ENCODE results near the gene TBX10. TPM values are rescaled to one million over a fixed set of nuclear protein-coding genes. Genes with fewer than 3 reads are reported as not detected.

The TBX10 gene
- total and polyA plus RNA-seq, 2 experiments from 2014 or later = not detected

GRCh38 chr11:67667490-67668191 lies 28.1 kb upstream of the TBX10 start:
- Histone ChIP-seq H3K4me2 (ENCODE audit: unreplicated experiment) (no peak overlapping the region), H4K20me1 (ENCODE audit: insufficient read depth) (no peaks in the 10 kb centered on the region), H3K4me1 (ENCODE audit: insufficient read depth) (no peaks in the 10 kb centered on the region), H3K4me3 (no peak overlapping the region), H3K27ac (no peak overlapping the region), H3K9me2 (ENCODE audit: insufficient read depth) (no peaks in the 10 kb centered on the region), H3K27me3 (replicated peaks; ENCODE audit: insufficient read depth) (no peaks in the 10 kb centered on the region), H3F3A (ENCODE audit: insufficient read depth) (no peaks in the 10 kb centered on the region), H2AFZ (no peak overlapping the region), H3K79me2 (ENCODE audit: insufficient read depth) (no peaks in the 10 kb centered on the region), H3K9me3 (ENCODE audit: low read depth) (no peaks in the 10 kb centered on the region), H3K36me3 (ENCODE audit: low read depth) (no peaks in the 10 kb centered on the region), H3K9ac (no peak overlapping the region)
- 48 to 60% methylated on average over 15 to 26 of the region's 26 CpGs for WGBS, 2 experiments (ENCODE audit: low coverage in 1 of 2, low lambda C conversion rate in 2 of 2, missing lambda C conversion rate in 2 of 2)
- no peak for DNase-seq
- no peak for TF ChIP-seq EZH2 (IDR thresholded peaks at IDR 0.05; ENCODE audit: insufficient read depth, poor library complexity, severe bottlenecking)
- TF ChIP-seq EZH2phosphoT487 (IDR thresholded peaks at IDR 0.05; ENCODE audit: insufficient read depth, low read depth) = no peak
- in situ Hi-C loops (cut with MboI) = no loop called here

GRCh38 chr11:67666676-67667489 lies 27.3 kb upstream of the TBX10 start:
- Histone ChIP-seq H3K27ac (no peak overlapping the region), H3K27me3 (replicated peaks; ENCODE audit: insufficient read depth) (peaks cover under 1% of the 10 kb centered on the region), H4K20me1 (ENCODE audit: insufficient read depth) (no peaks in the 10 kb centered on the region), H2AFZ (no peak overlapping the region), H3K4me3 (no peak overlapping the region), H3K4me2 (ENCODE audit: unreplicated experiment) (no peak overlapping the region), H3K9me2 (ENCODE audit: insufficient read depth) (no peaks in the 10 kb centered on the region), H3K9me3 (ENCODE audit: low read depth) (no peaks in the 10 kb centered on the region), H3K36me3 (ENCODE audit: low read depth) (no peaks in the 10 kb centered on the region), H3F3A (ENCODE audit: insufficient read depth) (no peaks in the 10 kb centered on the region), H3K4me1 (ENCODE audit: insufficient read depth) (no peaks in the 10 kb centered on the region), H3K9ac (no peak overlapping the region), H3K79me2 (ENCODE audit: insufficient read depth) (no peaks in the 10 kb centered on the region)
- in situ Hi-C loops (cut with MboI) = no loop called here
- TF ChIP-seq EZH2 (IDR thresholded peaks at IDR 0.05; ENCODE audit: insufficient read depth, poor library complexity, severe bottlenecking) (no peak), EZH2phosphoT487 (IDR thresholded peaks at IDR 0.05; ENCODE audit: insufficient read depth, low read depth) (no peak)
- WGBS, 2 experiments (ENCODE audit: low coverage in 1 of 2, low lambda C conversion rate in 2 of 2, missing lambda C conversion rate in 2 of 2) = 49 to 51% methylated on average over 17 to 20 of the region's 20 CpGs
- no peak for DNase-seq

GRCh38 chr11:67666303-67666645 lies 26.7 kb upstream of the TBX10 start:
- H3K79me2 ChIP-seq (ENCODE audit: insufficient read depth) = no peaks in the 10 kb centered on the region
- no peaks in the 10 kb centered on the region for H3K9me2 ChIP-seq (ENCODE audit: insufficient read depth)
- no peaks in the 10 kb centered on the region for H3K36me3 ChIP-seq (ENCODE audit: low read depth)
- in situ Hi-C loops (cut with MboI) = no loop called here
- no peaks in the 10 kb centered on the region for H3K9me3 ChIP-seq (ENCODE audit: low read depth)
- H3K4me3 ChIP-seq = no peak overlapping the region
- no peak overlapping the region for H2AFZ ChIP-seq
- no peak overlapping the region for H3K4me2 ChIP-seq (ENCODE audit: unreplicated experiment)
- no peaks in the 10 kb centered on the region for H3F3A ChIP-seq (ENCODE audit: insufficient read depth)
- WGBS, 2 experiments (ENCODE audit: low coverage in 1 of 2, low lambda C conversion rate in 2 of 2, missing lambda C conversion rate in 2 of 2) = 71 to 74% methylated on average over 10 to 11 of the region's 11 CpGs
- peaks cover 7% of the 10 kb centered on the region for H3K27me3 ChIP-seq (replicated peaks; ENCODE audit: insufficient read depth)
- no peak for DNase-seq
- no peaks in the 10 kb centered on the region for H4K20me1 ChIP-seq (ENCODE audit: insufficient read depth)
- H3K9ac ChIP-seq = no peak overlapping the region
- H3K4me1 ChIP-seq (ENCODE audit: insufficient read depth) = no peaks in the 10 kb centered on the region
- TF ChIP-seq EZH2 (IDR thresholded peaks at IDR 0.05; ENCODE audit: insufficient read depth, poor library complexity, severe bottlenecking) = no peak
- TF ChIP-seq EZH2phosphoT487 (IDR thresholded peaks at IDR 0.05; ENCODE audit: insufficient read depth, low read depth) = no peak
- no peak overlapping the region for H3K27ac ChIP-seq

- H3K4me2 ChIP-seq (ENCODE audit: unreplicated experiment) = no peak overlapping the region
- 46 to 48% methylated on average over 22 to 24 of the region's 24 CpGs for whole genome bisulfite sequencing, 2 experiments (ENCODE audit: low coverage in 1 of 2, low lambda C conversion rate in 2 of 2, missing lambda C conversion rate in 2 of 2)
- no peak overlapping the region for H3K27ac ChIP-seq
- H3K36me3 ChIP-seq (ENCODE audit: low read depth) = no peaks in the 10 kb centered on the region
- H3K27me3 ChIP-seq (replicated peaks; ENCODE audit: insufficient read depth) = peaks cover 10% of the 10 kb centered on the region
- DNase-seq = no peak
- H3F3A ChIP-seq (ENCODE audit: insufficient read depth) = no peaks in the 10 kb centered on the region
- no peaks in the 10 kb centered on the region for H3K9me2 ChIP-seq (ENCODE audit: insufficient read depth)
- in situ Hi-C loops (cut with MboI) = no loop called here
- no peaks in the 10 kb centered on the region for H3K9me3 ChIP-seq (ENCODE audit: low read depth)
- no peaks in the 10 kb centered on the region for H3K4me1 ChIP-seq (ENCODE audit: insufficient read depth)
- no peaks in the 10 kb centered on the region for H4K20me1 ChIP-seq (ENCODE audit: insufficient read depth)
- H3K79me2 ChIP-seq (ENCODE audit: insufficient read depth) = no peaks in the 10 kb centered on the region
- no peak overlapping the region for H3K4me3 ChIP-seq
- H2AFZ ChIP-seq = no peak overlapping the region
- no peak overlapping the region for H3K9ac ChIP-seq
- no peak for TF ChIP-seq EZH2 (IDR thresholded peaks at IDR 0.05; ENCODE audit: insufficient read depth, poor library complexity, severe bottlenecking)
- TF ChIP-seq EZH2phosphoT487 (IDR thresholded peaks at IDR 0.05; ENCODE audit: insufficient read depth, low read depth) = no peak
Measured at GRCh38 chr11:67665541-67666302, 26.2 kb upstream of the TBX10 start.
